Posterior cingulate gyrus (tissue), 11 donors: ENCODE data around the gene OPN1MW2.
"Not testable (repeated sequence)": the region's sequence is repeated elsewhere in the genome, so short reads cannot be mapped to it uniquely, and the experiment has no call there.

ENCODE experiments used
- DNase-seq, 10 donors: peaks; one replicate each; pipeline versions ENCODE4 v3.0.0 to v3.0.0-alpha.2; 2020 to 2021; ENCODE audit warnings: mixed read lengths in 3 of 10
- intact Hi-C: fragments of 100-400 bp; cut with DNase I; formaldehyde crosslinking; loops from one replicate; pipeline ENCODE4 v1.15.1; 2023

Gene OPN1MW2

GRCh38 chrX:154258711-154259110, 39.2 kb downstream of the OPN1MW2 start:
- DNase-seq, intact Hi-C loops: not testable (repeated sequence)

GRCh38 chrX:154263072-154263471, 43.5 kb downstream of the OPN1MW2 start:
- DNase-seq, intact Hi-C loops: not testable (repeated sequence)

- DNase-seq, intact Hi-C loops: not testable (repeated sequence)
Observed at GRCh38 chrX:154269245-154269644, 49.7 kb downstream of the OPN1MW2 start.
